SHP77 (cell line): ENCODE results near the gene LCNL1.

Source experiments
- DNase-seq, 2 experiments: peaks; one replicate each; lab custom pipeline; 2025; lab: John Stamatoyannopoulos, UW

Gene LCNL1

DNA sequence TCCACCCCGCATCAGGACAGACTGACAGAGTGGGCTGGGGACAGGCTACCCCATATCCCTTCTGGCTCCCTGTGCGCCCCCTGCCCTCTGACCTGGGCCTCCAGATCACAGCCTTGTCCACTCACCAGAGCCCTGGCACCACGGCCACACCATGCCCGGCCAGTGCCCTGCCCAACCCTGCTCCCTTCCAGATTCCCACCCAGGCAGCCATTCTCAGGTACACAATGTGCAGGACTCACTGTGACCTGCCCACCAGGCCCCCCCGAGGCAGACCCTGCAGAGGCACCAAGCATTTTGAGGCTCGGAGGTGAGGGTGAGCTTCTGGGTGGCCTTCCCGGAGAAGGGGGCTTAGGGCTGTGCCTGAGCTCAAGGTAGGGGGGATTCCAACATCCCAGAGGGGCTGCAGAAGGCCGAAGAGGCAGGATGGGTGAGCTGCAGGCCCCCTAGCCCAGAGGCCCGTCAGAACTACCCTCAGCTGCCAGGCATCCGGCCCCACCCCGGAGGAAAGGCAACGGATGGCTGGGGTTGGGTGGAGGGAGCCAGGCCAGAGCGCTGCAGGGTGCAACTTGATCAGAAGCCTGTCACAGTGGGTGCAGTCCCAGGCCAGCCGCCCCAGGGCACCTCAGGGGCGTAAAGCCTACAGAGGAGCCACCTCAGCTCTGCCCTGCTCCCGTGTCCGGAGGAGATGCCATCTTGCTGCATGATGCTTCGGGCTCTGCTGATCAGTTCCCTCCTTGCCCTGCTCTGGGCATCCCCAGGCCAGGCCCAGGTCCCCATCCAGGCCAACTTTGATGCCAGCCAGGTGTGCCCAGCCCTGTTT, at the start of gene LCNL1:
LCNL1 (plus strand) TSS at position 762 of the 820 bp plus-strand sequence. CDS start 594 bp downstream, outside the sequence.
- no peak for DNase-seq

DNA sequence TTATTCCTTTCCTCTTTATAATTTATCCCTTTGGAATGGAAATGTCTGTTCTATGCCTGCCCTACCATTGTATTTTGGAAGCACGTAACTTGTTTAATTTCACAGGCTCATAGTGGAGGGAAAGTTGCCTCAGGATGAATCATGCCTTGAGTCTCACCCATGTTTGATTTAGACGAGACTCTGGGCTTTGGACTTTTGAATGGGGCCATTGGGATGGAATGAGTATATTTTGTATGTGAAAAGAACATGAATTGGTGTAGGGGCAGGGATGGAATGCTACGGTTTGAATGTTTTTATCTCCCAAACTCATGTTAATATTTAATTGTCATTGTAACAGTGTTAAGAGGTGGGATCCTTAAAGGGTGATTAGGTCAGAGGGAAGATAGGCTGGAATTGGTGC, 48.5 kb upstream of the LCNL1 start:
- no peak for DNase-seq

DNA sequence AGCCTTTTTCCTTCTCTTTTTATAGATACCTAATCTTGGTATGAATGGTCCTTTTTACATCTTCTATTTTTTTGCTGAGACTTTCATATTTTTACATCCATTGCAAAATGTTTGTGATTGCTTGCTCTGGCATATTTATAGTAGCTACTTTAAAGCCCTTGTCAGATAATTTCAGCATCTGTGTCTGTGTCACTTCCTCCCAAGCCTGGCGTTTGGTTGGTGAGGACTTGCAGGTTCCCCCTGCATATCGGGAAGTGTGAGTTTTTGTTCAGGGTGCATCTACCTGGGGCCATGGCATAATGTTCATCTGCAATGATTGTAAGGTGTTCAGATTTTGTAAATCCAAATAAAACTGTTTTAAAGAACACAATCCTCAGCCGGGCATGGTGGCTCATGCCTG, 47.1 kb upstream of the LCNL1 start:
- no peak for DNase-seq

DNA sequence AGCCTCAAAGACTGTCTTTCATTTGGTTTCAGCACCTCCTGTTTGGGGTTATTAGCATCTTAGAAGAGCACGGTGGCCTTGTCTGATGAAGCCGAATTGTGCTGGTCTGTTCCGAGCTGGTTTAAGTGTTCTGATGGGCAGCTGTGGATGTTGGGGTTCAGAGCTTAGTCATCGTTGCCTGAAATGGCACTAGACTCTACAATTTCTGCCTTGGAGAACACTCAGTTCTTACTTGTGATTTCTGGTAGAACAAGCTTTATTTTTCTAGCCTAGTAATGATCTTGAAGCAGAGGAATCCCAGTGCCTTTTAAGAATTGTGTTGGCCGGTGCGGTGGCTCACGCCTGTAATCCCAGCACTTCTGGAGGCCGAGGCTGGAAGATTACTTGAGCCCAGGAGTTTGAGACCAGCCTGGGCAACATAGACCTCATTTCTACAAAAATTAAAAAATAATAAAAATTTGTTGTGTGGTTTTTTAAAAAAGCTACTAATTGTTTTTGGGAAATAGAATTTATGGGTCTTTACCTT, 46.1 kb upstream of the LCNL1 start:
- DNase-seq = no peak

DNA sequence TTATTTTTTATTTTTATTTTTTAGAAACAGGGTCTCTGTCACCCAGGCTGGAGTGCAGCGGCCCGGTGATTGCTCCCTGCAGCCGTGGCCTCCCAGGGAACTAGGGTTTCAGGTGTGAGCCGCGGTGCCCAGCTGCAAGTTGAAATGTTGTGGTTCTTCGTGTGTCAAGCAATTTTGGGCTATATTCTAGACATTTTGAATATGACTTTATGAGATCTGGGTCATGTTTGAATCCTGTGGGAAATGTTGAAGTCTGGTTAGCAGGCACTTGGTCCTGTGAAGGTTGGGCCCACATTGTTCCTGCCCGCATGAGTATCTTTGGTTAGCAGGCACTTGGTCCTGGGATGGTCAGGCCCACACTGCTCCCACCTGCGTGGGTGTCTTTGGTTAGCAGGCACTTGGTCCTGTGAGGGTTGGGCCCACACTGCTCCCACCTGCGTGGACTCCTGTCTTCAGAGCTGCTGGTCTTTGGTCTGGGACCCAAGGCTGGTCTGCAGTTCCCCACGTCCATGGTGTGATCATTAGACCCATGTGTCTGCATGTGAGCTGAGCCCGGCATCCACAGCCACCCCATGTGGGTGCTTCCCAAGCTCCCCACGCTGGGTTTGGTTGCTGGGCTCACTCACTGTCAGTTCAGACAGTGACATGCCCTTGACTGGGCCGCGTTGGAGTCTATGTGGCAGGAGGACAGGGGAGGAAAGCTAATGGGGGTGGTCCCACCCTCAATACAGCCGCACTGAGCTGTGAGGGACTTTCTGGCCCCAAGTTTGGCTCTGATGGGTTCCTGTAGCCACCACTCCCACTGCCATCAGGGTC, 45.4 kb upstream of the LCNL1 start:
- DNase-seq = no peak

DNA sequence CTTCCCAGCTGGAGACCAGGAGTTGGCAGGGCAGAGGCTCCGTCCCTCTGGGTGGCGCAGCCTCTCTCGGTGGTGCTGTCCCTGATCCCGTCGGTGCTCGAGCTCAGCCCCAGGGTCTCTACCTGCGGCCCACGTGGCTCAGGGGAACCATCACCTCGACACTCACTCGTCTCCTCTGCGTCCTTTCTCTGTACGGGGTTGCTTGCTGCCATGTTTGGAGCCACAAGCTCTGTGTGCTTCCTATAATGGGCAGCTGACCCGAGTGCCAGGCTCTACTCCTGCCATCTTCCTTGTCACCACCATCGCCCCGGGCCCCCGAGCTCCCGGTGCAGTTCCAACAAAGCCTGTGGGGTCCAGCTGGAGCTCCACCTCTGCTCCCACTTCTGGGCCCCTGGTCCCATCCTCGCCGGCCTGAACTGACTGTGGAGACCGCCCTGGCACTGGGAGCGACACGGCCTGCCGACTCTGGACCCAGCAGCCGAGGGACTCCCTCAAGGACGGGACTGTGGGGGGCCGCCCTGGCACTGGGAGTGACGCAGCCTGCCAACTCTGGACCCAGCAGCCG, 43.3 kb upstream of the LCNL1 start:
- DNase-seq = no peak

DNA sequence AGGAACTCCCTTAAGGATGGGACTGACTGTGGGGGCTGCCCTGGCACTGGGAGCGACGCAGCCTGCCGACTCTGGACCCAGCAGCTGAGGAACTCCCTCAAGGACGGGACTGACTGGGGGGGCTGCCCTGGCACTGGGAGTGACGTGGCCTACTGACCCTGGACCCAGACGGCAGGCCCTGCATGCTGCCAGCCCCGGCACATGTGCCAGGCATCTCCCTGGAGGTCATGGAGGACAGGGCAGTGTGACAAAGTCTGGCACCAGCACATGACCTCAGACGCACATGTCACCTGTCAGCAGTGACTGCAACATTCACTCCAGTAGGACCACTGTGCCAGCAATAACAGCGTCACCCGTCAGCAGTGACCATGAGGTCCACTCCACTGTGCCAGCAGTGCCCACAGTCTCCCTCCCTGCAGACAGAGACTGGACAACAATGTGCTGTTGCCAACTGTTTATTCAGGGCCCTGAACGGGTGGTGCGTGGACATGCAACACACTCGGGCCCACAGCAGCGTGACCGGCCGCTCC, 42.7 kb upstream of the LCNL1 start:
- DNase-seq = no peak

DNA sequence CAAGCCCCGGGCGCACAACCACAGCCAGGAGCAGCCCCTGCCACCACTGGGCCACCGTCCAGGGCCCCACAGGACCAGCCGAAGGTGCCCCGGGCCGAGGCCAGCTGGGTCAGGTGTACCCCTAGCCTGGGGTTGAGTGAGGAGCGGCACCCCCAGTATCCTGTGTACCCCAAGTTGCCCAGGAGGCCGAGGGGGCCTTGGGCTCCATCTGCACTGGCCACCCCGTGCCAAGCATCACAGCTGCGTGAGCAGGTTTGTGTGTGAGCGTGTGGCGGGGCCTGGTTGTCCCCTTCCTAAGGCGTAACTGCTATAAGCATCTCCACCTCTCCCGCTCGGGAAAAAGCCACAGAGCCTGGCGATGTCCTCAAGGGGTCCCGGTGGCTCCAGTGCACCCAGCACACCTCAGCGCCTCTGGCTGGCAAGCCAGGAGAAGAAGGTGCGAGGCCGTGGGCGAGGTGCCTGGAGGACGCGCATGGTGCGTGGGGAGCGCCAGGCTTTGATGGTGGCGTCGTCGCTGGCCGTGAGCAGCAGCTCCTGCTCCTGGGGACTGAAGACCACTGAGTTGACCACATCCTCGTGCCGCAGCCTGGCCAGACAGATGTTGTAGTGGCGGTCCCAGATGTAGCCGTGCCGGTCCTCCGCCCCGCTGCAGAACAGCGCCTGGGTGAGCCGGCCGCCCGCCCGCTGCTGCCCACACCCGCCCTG, 42.1 kb upstream of the LCNL1 start:
- no peak for DNase-seq

DNA sequence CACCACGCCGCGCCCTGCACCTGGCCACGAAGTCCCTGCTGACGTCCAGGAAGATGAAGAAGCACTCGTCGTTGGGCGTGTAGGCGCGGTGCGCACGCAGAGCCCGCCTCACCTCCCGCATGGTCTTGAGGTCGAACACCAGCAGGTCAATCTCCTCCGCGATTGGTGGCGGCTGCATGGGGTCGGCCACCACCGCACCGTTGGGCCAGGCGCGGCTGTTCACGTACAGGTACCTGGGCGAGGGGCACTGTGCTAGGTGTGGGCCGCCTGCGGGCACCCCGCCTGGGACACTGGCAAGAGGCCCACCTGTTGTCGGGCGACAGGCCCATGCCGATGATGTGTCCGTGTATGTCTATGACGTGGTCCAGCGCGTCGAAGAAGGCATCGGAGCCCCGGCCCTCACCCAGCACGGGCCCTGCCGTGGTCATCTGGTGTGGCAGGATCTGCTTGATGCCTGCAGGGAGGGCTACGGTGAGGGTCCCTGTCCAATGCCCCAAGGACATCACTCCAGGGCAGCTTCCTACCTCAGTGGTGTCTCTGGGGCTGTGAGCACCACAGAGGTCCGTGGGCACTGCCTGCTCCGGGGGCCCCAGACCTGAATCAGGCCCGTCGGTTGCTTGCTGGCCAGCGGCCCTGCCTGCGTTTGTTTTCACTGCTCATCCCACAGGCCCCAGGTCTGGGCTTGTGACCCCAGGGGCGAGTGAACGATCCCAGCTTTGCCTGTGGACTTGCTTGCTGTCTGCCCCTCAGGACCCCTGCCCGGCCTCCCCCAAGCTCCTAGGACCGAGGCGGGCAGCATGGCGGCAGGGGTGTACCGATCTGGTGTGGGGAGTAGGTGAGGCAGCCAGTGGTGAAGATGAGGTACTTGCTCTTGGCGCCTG, 41.3 kb upstream of the LCNL1 start:
- no peak for DNase-seq

DNA sequence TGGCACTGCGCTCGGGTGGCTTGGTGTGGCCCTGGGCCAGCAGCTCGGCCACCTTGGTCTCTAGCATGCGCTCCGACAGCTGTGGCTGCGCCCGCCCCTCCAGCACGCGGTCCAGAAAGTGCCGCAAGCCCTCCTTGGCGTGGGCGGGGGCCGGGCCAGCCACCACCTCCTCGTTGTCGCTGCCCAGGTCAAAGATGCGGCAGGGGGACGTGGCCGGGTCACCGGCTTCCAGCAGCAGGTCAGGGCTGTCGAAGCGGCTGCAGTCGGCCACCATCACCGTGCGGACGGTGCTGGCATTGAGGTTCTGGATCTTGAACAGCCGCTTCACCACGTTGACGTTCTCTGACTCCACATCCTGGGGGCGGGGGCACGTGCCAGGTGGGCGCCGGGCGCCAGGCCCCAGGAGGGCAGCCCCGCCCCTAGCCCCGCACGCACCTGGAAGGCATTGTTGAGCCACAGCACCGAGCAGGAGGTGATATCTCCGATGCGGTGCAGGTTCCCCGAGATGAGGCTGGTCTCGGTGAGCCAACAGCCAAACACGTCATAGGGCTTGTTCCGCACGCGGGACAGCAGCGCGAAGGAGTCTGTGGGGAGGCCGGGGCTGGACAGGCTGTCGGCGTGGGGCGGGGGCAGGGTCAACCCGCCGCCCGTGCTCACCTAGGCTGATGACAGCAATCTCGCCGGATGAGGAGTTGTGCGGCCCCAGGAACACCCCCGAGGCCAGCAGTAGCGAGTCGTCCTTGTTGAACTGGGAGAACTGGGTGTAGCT, 40.5 kb upstream of the LCNL1 start:
- DNase-seq = no peak

DNA sequence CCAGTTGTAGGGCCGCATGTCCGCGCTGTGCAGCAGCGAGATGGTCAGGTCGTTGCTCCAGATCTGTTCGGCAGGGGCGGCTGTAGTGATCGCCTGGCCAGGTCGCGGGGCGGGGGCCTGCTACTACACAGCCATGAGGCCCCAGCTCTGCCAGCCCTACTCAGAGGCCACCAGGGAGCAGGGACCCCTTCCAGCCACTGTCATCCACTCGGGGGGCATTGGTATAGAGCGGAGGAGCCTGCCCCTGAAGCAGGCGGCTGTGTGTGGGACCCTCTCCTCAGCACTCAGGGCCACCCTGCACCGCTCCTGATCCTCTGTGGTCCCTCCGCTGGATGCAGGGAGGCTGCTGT, 39.9 kb upstream of the LCNL1 start:
- no peak for DNase-seq

DNA sequence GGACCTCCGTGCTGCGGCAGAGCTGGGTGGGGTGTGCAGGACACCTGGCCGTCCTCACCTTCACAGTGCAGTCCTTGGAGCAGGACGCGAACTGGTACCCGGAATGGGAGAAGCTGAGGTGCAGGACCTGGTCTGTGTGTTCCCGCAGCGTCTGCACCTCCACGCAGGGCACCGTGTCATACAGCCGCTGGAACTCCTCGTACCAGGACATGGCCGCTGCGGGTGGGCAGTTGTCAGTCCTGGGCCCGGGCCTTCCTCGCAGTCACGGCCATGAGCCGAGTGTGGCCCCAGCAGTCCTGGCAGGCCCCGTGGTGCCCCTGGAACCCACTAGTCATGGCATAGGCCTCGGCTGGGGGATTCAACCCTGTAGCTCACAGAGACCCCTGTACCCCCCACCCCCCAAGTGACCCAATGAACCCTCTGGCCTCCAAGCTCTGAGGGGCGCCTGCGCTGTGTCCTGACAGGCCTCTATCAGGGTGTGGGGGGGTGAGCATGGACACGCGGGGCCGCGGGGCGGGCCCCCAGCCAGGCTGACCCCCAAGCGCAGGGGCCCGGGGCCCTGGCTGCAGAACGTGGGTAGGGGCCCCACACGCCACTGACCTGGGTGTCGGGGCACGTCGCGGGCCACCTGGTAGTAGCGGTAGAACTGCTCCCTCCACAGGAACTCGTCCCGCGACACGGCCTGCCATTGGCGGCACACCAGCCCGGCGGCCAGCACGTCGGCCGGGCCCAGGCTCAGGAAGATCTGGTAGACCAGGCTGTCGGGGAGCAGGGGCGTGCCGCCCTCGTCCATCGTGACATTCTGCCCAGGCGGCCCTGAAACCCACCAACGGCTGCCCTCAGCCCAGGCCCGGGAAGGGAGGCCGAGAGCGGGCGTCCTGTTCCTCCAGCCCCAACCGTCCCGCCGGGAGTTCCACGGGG, 39.2 kb upstream of the LCNL1 start:
- peak in 1 of 2 experiments; percentile 25 for DNase-seq

DNA sequence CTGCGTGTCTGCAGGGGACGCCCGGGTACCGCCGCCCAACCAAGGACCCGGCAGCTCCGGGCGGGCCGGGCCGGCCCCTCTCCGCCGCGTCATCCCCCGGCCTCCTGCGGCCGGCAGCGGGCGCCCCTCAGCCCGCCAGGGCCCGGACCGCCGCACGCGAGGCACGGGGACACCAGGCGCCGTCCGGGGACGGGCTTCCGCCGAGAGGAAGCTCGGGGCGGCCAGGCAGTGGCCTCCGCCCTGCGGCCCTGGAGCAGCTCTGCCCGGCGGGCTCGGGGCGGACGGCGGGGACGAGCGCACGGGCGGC, 38.6 kb upstream of the LCNL1 start:
- DNase-seq = peak in 1 of 2 experiments; percentile 69

DNA sequence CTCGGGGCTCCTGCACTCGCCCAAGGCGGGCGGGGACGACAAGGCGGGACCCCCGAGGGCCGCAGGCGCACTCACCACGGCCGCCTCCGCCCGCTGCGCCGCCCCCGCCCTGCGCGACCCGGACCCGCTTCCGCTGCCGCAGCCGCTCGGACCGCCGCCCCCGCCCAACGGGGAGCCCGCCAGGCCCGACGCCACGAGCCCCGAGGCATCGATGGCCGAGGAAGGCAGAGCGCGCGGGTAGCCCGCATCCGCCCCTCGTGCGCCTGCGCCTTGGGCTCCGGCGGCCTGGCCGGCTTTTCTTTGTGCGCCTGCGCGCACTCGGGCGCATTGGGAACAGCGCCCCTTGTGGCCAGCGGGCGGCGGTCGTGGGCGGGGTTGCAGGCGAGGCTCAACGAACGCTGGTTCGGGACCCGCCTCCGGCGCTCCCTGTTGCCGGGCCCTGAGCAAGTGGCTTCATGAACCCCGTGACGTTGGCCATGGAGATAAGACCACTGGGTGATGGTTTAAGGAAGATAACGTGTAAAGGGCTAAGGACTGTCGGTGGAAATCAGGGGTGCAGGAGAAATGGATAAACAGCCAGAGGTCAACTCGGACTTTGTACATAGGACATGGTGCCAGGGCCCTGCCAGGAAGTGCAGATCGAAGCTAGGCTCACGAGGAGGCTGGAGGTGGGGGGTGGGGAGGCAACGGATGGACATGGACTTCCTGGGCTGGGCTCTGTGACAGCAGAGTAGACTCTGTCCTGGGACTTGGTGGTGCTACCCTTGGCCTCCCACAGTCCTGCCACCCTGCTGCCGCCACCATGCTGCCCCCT, 38.1 kb upstream of the LCNL1 start, which contains the start of the genes C8G and FBXW5:
C8G (plus strand) TSS at position 725 of the 814 bp plus-strand sequence; CDS start at position 803, 78 bp downstream.
FBXW5 (minus strand) TSS at position 220 of the 814 bp plus-strand sequence. CDS start 655 bp downstream, outside the sequence.
- DNase-seq = peak; percentile 91 to 92

DNA sequence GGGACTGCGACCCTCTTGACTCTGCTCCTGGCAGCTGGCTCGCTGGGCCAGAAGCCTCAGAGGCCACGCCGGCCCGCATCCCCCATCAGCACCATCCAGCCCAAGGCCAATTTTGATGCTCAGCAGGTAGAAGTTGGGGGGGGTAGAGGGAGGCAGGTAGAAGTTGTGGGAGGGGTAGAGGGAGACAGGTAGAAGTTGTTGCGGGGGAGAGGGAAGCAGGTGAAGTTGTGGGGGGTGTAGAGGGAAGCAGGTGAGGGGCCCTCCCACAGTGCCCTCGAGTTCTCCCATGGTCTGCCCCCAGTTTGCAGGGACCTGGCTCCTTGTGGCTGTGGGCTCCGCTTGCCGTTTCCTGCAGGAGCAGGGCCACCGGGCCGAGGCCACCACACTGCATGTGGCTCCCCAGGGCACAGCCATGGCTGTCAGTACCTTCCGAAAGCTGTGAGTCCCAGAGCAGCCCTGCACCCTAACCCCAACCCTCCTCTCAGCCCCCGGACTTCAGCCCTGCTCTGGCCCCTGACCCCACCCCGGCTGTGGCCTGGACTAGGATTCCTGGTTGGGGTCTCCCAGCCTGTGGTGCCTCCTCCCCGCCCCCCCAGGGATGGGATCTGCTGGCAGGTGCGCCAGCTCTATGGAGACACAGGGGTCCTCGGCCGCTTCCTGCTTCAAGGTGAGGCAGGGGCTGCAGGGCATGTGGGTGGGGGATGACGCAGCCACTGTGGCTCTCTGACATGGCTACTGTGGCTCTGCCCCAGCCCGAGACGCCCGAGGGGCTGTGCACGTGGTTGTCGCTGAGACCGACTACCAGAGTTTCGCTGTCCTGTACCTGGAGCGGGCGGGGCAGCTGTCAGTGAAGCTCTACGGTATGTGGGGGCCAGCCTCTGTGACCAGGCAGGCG, 37.2 kb upstream of the LCNL1 start:
- no peak for DNase-seq

DNA sequence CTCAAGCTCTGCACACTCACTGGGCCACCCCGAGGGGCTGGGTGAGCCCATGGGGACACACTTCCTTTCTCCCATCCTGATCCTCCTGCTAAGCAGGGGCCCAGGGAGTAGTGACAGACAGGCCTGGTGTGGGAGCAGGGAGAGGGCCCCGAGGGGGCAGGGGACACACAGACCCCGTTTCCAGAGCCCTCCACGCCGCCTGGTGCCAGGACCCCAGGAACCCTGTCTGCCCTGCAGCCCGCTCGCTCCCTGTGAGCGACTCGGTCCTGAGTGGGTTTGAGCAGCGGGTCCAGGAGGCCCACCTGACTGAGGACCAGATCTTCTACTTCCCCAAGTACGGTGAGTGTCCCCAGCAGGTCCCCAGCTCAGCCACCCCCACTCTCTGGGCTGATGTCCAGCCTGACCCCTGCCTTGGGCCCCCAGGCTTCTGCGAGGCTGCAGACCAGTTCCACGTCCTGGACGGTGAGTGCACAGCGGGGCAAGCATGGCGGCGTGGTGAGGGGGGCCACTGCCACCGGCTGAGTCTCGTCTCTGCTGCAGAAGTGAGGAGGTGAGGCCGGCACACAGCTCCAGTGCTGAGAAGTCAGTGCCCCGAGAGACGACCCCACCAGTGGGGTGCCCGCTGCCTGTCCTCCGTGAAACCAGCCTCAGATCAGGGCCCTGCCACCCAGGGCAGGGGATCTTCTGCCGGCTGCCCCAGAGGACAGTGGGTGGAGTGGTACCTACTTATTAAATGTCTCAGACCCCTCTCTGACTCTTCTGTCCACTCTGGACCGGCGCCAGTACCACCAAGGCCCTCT, 36.4 kb upstream of the LCNL1 start:
- DNase-seq = no peak
